Neural cell (in vitro differentiated cells): ENCODE measurements around the gene PLA2G2C. TPM values are rescaled to one million over a fixed set of nuclear protein-coding genes. Genes with fewer than 3 reads are reported as not detected.

Experiments
- H2AFZ ChIP-seq: fragments of 200-600, 300-800 bp; sonication (generic), shearing (Covaris generic); 2 replicates; pipeline ENCODE4 v1.6.0; 2014; ENCODE audit warnings: low read depth, mild to moderate bottlenecking, antibody characterized with exemption, low read length, moderate library complexity
- H3F3A ChIP-seq: fragments of 200-600 bp; shearing (Covaris generic); 2 replicates; pipeline ENCODE4 v1.6.1; 2016; ENCODE audit warnings: mild to moderate bottlenecking, moderate library complexity, mixed read lengths, antibody characterized with exemption, low read length; ENCODE audit not compliant: insufficient read depth, poor library complexity, severe bottlenecking
- H3K27ac ChIP-seq: fragments of 200-600, 300-800 bp; sonication (generic), shearing (Covaris generic); 2 replicates; pipeline ENCODE4 v1.5.1; 2014; ENCODE audit warnings: mild to moderate bottlenecking, low read length, moderate library complexity
- H3K27me3 ChIP-seq: fragments of 300-800, 200-600 bp; sonication (generic), shearing (Covaris generic); 2 replicates; pipeline ENCODE4 v1.6.0; 2014; ENCODE audit warnings: mild to moderate bottlenecking, low read depth, low read length, moderate library complexity; ENCODE audit not compliant: insufficient read depth
- H3K36me3 ChIP-seq: fragments of 300-800, 200-600 bp; sonication (generic), shearing (Covaris generic); 2 replicates; pipeline ENCODE4 v1.5.1; 2014; ENCODE audit warnings: mild to moderate bottlenecking, antibody characterized with exemption, low read length, moderate library complexity; ENCODE audit not compliant: insufficient read depth
- H3K4me2 ChIP-seq: fragments of 300-800, 200-600 bp; sonication (generic), shearing (Covaris generic); 2 replicates; pipeline ENCODE4 v1.6.0; 2014; ENCODE audit warnings: mild to moderate bottlenecking, low read length
- H3K4me3 ChIP-seq: fragments of 300-800, 200-600 bp; sonication (generic), shearing (Covaris generic); 2 replicates; pipeline ENCODE4 v1.5.1; 2014; ENCODE audit warnings: mild to moderate bottlenecking, low read length, moderate library complexity
- H3K79me2 ChIP-seq: fragments of 200-600 bp; shearing (Covaris generic); replicated peaks from 2 replicates; pipeline ENCODE4 v1.6.0; 2014; ENCODE audit warnings: mild to moderate bottlenecking, low read length, moderate library complexity; ENCODE audit not compliant: insufficient read depth
- H3K9ac ChIP-seq: fragments of 300-800, 200-600 bp; sonication (generic), shearing (Covaris generic); 2 replicates; pipeline ENCODE4 v1.6.1; 2016; ENCODE audit warnings: mild to moderate bottlenecking, low read length, mixed read lengths
- H3K9me2 ChIP-seq: fragments of 200-600 bp; shearing (Covaris generic); 2 replicates; pipeline ENCODE4 v1.6.1; 2016; ENCODE audit warnings: mild to moderate bottlenecking, low read length, mixed read lengths; ENCODE audit not compliant: insufficient read depth
- H3K9me3 ChIP-seq: fragments of 200-600, 300-800 bp; sonication (generic), shearing (Covaris generic); 2 replicates; pipeline ENCODE4 v1.6.1; 2016; ENCODE audit warnings: mild to moderate bottlenecking, mixed run types, low read length, moderate library complexity, mixed read lengths
- H4K20me1 ChIP-seq: fragments of 200-600 bp; shearing (Covaris generic); 2 replicates; pipeline ENCODE4 v1.6.1; 2016; ENCODE audit warnings: mild to moderate bottlenecking, mixed run types; ENCODE audit not compliant: insufficient read depth
- EP300 ChIP-seq: fragments of 450-650 bp; conservative IDR thresholded peaks from 2 replicates; pipeline ENCODE4 v1.6.1; 2014; ENCODE audit warnings: antibody characterized with exemption, mild to moderate bottlenecking, moderate library complexity; ENCODE audit not compliant: poor library complexity, severe bottlenecking
- EZH2 ChIP-seq: fragments of 200-600, 300-800 bp; shearing (Covaris generic), sonication (generic); IDR thresholded peaks from 2 replicates; pipeline ENCODE4 v1.6.1; 2014; ENCODE audit warnings: antibody characterized with exemption, low read length, borderline replicate concordance, mild to moderate bottlenecking; ENCODE audit not compliant: insufficient read depth, poor library complexity, severe bottlenecking
- MXI1 ChIP-seq: fragments of 450-650 bp; conservative IDR thresholded peaks from 2 replicates; pipeline ENCODE4 v1.6.1; 2014; ENCODE audit warnings: antibody characterized with exemption, mild to moderate bottlenecking; ENCODE audit not compliant: poor library complexity, severe bottlenecking
- POLR2AphosphoS5 ChIP-seq: IDR thresholded peaks from 2 replicates; pipeline ENCODE4 v1.6.1; 2012
- RAD21 ChIP-seq: fragments of 450-650 bp; conservative IDR thresholded peaks from 2 replicates; pipeline ENCODE4 v1.6.1; 2014; ENCODE audit warnings: antibody characterized with exemption, mild to moderate bottlenecking, moderate library complexity
- SMC3 ChIP-seq: fragments of 450-650 bp; conservative IDR thresholded peaks from 2 replicates; pipeline ENCODE4 v1.6.1; 2014; ENCODE audit warnings: antibody characterized with exemption, mild to moderate bottlenecking, moderate library complexity; ENCODE audit not compliant: poor library complexity
- TAF1 ChIP-seq: IDR thresholded peaks from 2 replicates; pipeline ENCODE4 v1.6.1; 2012; ENCODE audit warnings: low read depth
- polyA plus RNA-seq: library from polyadenylated mRNA; depleted of rRNA; stranded (reverse); fragments of >200 nt; gene quantifications from 2 replicates; pipeline ENCODE4 v1.2.3, GENCODE V29; 2014
- TF ChIP-seq, protein P1 (sequence below): fragments of 450-650 bp; IDR thresholded peaks from 2 replicates; pipeline ENCODE4 v1.5.1; 2014; ENCODE audit warnings: antibody characterized with exemption, mild to moderate bottlenecking, moderate library complexity; ENCODE audit not compliant: poor library complexity, severe bottlenecking
- TF ChIP-seq, protein P2 (sequence below): IDR thresholded peaks from 2 replicates; pipeline ENCODE4 v1.6.1; 2012; ENCODE audit warnings: borderline replicate concordance

The PLA2G2C gene
- polyA plus RNA-seq, 1 donor from 2014 or later = not detected

DNA sequence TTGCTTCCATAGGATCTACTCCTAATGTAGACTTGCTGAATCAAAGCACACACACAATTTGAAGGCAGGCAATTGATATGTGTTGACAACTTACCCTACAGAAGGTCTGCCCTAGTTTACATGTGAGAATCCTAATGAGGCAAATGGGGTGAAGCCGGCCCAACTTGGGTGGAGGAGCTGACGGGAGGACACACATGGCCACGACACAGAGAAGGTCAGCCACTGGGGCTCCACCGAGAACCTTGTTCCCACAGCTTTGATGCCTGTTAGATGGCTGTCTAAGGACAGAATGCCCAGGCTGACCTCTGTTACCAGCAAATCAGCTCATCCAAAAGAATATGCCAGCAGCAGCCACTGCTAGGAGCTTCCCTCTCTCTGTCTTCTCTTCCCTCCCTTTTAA, 65.5 kb downstream of the PLA2G2C start:
- no peaks in the 10 kb centered on the region for H3F3A ChIP-seq
- TF ChIP-seq POLR2AphosphoS5 (no peak), SMC3 (no peak), RAD21 (no peak), MXI1 (no peak), TAF1 (no peak), EZH2 (no peak), EP300 (no peak)
- TF ChIP-seq, protein P1, sequence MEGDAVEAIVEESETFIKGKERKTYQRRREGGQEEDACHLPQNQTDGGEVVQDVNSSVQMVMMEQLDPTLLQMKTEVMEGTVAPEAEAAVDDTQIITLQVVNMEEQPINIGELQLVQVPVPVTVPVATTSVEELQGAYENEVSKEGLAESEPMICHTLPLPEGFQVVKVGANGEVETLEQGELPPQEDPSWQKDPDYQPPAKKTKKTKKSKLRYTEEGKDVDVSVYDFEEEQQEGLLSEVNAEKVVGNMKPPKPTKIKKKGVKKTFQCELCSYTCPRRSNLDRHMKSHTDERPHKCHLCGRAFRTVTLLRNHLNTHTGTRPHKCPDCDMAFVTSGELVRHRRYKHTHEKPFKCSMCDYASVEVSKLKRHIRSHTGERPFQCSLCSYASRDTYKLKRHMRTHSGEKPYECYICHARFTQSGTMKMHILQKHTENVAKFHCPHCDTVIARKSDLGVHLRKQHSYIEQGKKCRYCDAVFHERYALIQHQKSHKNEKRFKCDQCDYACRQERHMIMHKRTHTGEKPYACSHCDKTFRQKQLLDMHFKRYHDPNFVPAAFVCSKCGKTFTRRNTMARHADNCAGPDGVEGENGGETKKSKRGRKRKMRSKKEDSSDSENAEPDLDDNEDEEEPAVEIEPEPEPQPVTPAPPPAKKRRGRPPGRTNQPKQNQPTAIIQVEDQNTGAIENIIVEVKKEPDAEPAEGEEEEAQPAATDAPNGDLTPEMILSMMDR = no peak
- TF ChIP-seq, protein P2, sequence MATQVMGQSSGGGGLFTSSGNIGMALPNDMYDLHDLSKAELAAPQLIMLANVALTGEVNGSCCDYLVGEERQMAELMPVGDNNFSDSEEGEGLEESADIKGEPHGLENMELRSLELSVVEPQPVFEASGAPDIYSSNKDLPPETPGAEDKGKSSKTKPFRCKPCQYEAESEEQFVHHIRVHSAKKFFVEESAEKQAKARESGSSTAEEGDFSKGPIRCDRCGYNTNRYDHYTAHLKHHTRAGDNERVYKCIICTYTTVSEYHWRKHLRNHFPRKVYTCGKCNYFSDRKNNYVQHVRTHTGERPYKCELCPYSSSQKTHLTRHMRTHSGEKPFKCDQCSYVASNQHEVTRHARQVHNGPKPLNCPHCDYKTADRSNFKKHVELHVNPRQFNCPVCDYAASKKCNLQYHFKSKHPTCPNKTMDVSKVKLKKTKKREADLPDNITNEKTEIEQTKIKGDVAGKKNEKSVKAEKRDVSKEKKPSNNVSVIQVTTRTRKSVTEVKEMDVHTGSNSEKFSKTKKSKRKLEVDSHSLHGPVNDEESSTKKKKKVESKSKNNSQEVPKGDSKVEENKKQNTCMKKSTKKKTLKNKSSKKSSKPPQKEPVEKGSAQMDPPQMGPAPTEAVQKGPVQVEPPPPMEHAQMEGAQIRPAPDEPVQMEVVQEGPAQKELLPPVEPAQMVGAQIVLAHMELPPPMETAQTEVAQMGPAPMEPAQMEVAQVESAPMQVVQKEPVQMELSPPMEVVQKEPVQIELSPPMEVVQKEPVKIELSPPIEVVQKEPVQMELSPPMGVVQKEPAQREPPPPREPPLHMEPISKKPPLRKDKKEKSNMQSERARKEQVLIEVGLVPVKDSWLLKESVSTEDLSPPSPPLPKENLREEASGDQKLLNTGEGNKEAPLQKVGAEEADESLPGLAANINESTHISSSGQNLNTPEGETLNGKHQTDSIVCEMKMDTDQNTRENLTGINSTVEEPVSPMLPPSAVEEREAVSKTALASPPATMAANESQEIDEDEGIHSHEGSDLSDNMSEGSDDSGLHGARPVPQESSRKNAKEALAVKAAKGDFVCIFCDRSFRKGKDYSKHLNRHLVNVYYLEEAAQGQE = no peak
- no peaks in the 10 kb centered on the region for H3K9me3 ChIP-seq
- no peaks in the 10 kb centered on the region for H4K20me1 ChIP-seq
- no peaks in the 10 kb centered on the region for H3K9me2 ChIP-seq
- H3K27ac ChIP-seq = no peak overlapping the region
- H3K79me2 ChIP-seq = no peaks in the 10 kb centered on the region
- no peak overlapping the region for H3K4me2 ChIP-seq
- no peak overlapping the region for H3K9ac ChIP-seq
- no peak overlapping the region for H3K4me3 ChIP-seq
- no peaks in the 10 kb centered on the region for H3K27me3 ChIP-seq
- no peak overlapping the region for H2AFZ ChIP-seq
- H3K36me3 ChIP-seq = no peaks in the 10 kb centered on the region

DNA sequence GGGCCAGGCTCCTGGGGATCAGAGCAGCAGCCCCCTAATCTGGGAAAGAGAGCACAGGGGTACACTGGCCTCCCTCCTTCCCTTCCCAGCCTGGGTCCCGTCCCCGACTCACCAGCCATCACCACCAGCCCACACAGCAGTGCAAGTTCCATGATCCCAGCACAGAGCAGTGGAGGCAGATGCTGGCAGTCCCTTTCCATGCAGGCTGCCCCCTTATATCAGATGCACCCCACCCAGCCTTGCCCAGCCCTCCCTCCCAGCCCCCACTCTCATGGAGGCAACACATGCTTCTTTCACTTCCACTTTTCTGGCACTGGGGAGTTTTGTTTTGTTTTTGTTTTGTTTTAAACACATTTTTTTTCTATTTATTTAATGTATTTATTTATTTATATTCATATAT, 67.0 kb downstream of the PLA2G2C start, which contains the start of gene PLA2G2D:
PLA2G2D (minus strand) TSS at position 190 of the 400 bp plus-strand sequence; CDS start at position 152, 38 bp downstream.
- H3K27me3 ChIP-seq = no peaks in the 10 kb centered on the region
- H3K4me2 ChIP-seq = no peak within 1 kb of the TSS

More for the DNA sequence above, 67.0 kb downstream of the PLA2G2C start, which contains the start of gene PLA2G2D:
- Histone ChIP-seq H3K9me3 (no peaks in the 10 kb centered on the region), H2AFZ (no peak within 1 kb of the TSS), H3K79me2 (no peaks in the 10 kb centered on the region), H4K20me1 (no peaks in the 10 kb centered on the region), H3K36me3 (no peaks in the 10 kb centered on the region), H3K4me3 (no peak within 1 kb of the TSS), H3K9ac (no peak within 1 kb of the TSS), H3K9me2 (no peaks in the 10 kb centered on the region), H3K27ac (no peak within 1 kb of the TSS), H3F3A (no peaks in the 10 kb centered on the region)
- TF ChIP-seq TAF1 (no peak), MXI1 (no peak), RAD21 (no peak), EP300 (no peak), EZH2 (no peak), SMC3 (no peak), POLR2AphosphoS5 (no peak)
- TF ChIP-seq, protein P2 = no peak
- TF ChIP-seq, protein P1 = no peak
